Cardiac fibroblast (primary cell): ENCODE results near the gene PKD2L2.
A peak's percentile ranks its signal among the peaks of the same experiment; 100 is the strongest.
"Not testable (repeated sequence)": the region's sequence is repeated elsewhere in the genome, so short reads cannot be mapped to it uniquely, and the experiment has no call there.

Source experiments
- DNase-seq, 2 donors: peaks; one replicate each; pipeline versions ENCODE4 v3.0.0 to v3.0.0-alpha.2; 2010; ENCODE audit warnings: low read depth in 2 of 2
- H3K4me3 ChIP-seq, 2 donors: replicated peaks in 1 of 2; 1 replicate in 1 of 2; 2 replicates in 1 of 2; pipeline ENCODE4 v1.5.1; 2011; ENCODE audit warnings: low read depth in 2 of 2, low read length in 2 of 2, mild to moderate bottlenecking in 2 of 2, moderate library complexity in 1 of 2
- TF ChIP-seq, protein P1 (sequence below): IDR thresholded peaks from one replicate; pipeline ENCODE4 v1.5.1; 2011; ENCODE audit warnings: low read depth, mild to moderate bottlenecking, low read length, inconsistent platforms

PKD2L2 gene

GRCh38 chr5:137888863-137889759, at the start of gene PKD2L2:
PKD2L2 (plus strand) TSS chr5:137889457; CDS start chr5:137889492, 35 bp downstream.
- TF ChIP-seq, protein P1, sequence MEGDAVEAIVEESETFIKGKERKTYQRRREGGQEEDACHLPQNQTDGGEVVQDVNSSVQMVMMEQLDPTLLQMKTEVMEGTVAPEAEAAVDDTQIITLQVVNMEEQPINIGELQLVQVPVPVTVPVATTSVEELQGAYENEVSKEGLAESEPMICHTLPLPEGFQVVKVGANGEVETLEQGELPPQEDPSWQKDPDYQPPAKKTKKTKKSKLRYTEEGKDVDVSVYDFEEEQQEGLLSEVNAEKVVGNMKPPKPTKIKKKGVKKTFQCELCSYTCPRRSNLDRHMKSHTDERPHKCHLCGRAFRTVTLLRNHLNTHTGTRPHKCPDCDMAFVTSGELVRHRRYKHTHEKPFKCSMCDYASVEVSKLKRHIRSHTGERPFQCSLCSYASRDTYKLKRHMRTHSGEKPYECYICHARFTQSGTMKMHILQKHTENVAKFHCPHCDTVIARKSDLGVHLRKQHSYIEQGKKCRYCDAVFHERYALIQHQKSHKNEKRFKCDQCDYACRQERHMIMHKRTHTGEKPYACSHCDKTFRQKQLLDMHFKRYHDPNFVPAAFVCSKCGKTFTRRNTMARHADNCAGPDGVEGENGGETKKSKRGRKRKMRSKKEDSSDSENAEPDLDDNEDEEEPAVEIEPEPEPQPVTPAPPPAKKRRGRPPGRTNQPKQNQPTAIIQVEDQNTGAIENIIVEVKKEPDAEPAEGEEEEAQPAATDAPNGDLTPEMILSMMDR: no peak
- H3K4me3 ChIP-seq: peak within 1 kb of the TSS; percentile 54 to 64

DNA sequence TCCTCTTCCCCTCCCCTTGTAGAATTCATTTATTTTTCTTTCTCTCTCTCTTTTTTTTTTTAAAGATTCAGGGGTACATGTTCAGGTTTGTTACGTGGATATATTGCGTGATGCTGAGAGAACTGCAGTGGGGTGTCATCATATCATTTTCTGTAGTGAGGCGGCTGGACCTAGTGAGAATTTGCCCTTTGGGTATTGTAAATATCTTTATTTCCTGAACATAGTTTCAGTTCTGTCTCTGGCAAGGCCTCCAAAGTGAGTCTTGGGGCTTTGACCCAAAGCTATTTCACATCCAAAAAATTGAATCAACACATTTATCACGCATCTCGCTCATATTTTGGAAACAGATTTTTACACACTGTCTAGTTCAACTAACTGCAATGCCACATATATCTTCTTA, 47.0 kb upstream of the PKD2L2 start:
- TF ChIP-seq, protein P1: no peak
- no peak overlapping the region for H3K4me3 ChIP-seq
- no peak for DNase-seq

More at GRCh38 chr5:137888863-137889759, at the start of gene PKD2L2:
- DNase-seq: peak; percentile 80 to 92

GRCh38 chr5:137843676-137844299, 45.5 kb upstream of the PKD2L2 start:
- H3K4me3 ChIP-seq: no peak overlapping the region
- TF ChIP-seq, protein P1: no peak
- no peak for DNase-seq

DNA sequence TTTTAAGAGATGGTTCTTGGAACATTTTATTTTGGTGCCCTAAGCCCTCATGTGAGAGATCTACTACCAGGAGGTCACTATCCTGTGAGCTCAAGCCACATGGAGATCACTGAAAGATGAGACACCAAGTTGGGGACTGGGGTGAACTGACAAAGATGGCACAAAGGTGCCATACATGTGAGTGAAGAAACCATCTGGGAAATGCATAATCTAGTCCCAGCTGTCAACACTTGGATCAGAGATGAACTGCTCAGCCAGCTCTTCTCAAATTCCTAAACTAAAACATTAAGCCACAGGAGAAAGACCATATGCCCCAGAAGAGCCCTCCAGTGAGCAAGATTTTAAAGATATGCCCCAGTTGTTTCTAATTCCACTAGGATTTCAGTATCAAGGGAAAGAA, 43.8 kb upstream of the PKD2L2 start:
- TF ChIP-seq, protein P1: no peak
- H3K4me3 ChIP-seq: no peak overlapping the region
- DNase-seq: no peak

GRCh38 chr5:137847687-137848086, 41.6 kb upstream of the PKD2L2 start:
- no peak overlapping the region for H3K4me3 ChIP-seq
- TF ChIP-seq, protein P1: no peak
- DNase-seq: no peak

DNA sequence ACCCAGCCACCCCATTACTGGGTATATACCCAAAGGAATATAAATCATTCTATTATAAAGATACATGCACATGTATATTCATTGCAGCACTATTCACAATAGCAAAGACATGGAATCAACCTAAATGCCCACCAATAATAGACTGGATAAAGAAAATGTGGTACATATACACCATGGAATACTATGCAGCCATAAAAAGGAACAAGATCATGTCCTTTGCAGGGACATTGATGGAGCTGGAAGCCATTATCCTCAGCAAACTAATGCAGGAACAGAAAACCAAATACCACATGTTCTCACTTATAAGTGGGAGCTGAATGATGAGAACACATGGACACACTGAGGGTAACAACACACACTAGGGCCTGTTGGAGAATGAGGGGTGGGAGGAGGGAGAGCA, 36.1 kb upstream of the PKD2L2 start:
- DNase-seq, H3K4me3 ChIP-seq: not testable (repeated sequence)

- H3K4me3 ChIP-seq: no peak overlapping the region
- TF ChIP-seq, protein P1: no peak
- DNase-seq: no peak
Observed at GRCh38 chr5:137856201-137856600, 33.1 kb upstream of the PKD2L2 start.
